H9 (cell line): ENCODE data around the gene ARMS2. TPM values are rescaled to one million over a fixed set of nuclear protein-coding genes. Genes with fewer than 3 reads are reported as not detected.

Experiments
- DNase-seq: peaks from one replicate; pipeline ENCODE4 v3.0.0-alpha.2; 2017
- H2AFZ ChIP-seq: one replicate; pipeline ENCODE4 v1.6.1; 2013; ENCODE audit warnings: mild to moderate bottlenecking, low read length, control low read depth, moderate library complexity
- H2AK5ac ChIP-seq: 2 replicates; pipeline ENCODE4 v1.6.1; 2013; ENCODE audit warnings: low read length, control low read depth, mixed read lengths; ENCODE audit not compliant: insufficient read length
- H2BK120ac ChIP-seq: one replicate; pipeline ENCODE4 v1.6.1; 2013; ENCODE audit warnings: low read depth, mild to moderate bottlenecking, low read length, control low read depth, inconsistent platforms; ENCODE audit not compliant: poor library complexity, severe bottlenecking
- H2BK12ac ChIP-seq: 2 replicates; pipeline ENCODE4 v1.6.1; 2013; ENCODE audit warnings: low read length, control low read depth, mixed read lengths, low read depth; ENCODE audit not compliant: insufficient read length
- H2BK15ac ChIP-seq: 2 replicates; pipeline ENCODE4 v1.6.1; 2013; ENCODE audit warnings: low read depth, low read length, control low read depth
- H2BK20ac ChIP-seq: one replicate; pipeline ENCODE4 v1.6.1; 2013; ENCODE audit warnings: low read depth, mild to moderate bottlenecking, low read length, control low read depth, inconsistent platforms; ENCODE audit not compliant: poor library complexity, severe bottlenecking
- H2BK5ac ChIP-seq: 2 replicates; pipeline ENCODE4 v1.6.1; 2013; ENCODE audit warnings: low read length, control low read depth, mixed read lengths; ENCODE audit not compliant: insufficient read length
- H3K14ac ChIP-seq: 2 replicates; pipeline ENCODE4 v1.6.1; 2013; ENCODE audit warnings: low read length, control low read depth; ENCODE audit not compliant: insufficient read depth
- H3K18ac ChIP-seq: 2 replicates; pipeline ENCODE4 v1.6.1; 2013; ENCODE audit warnings: low read depth, mild to moderate bottlenecking, mixed read lengths, low read length, control low read depth; ENCODE audit not compliant: insufficient read length
- H3K23ac ChIP-seq: 2 replicates; pipeline ENCODE4 v1.6.1; 2013; ENCODE audit warnings: low read length, control low read depth, mixed read lengths, low read depth; ENCODE audit not compliant: insufficient read length
- H3K23me2 ChIP-seq: 2 replicates; pipeline ENCODE4 v1.6.1; 2013; ENCODE audit warnings: low read depth, mild to moderate bottlenecking, mixed read lengths, low read length, control low read depth; ENCODE audit not compliant: insufficient read length, poor library complexity, severe bottlenecking
- H3K27ac ChIP-seq: 2 replicates; pipeline ENCODE4 v1.5.1; 2013; ENCODE audit warnings: low read length, control low read depth, mixed read lengths, low read depth; ENCODE audit not compliant: insufficient read length
- H3K27me3 ChIP-seq: 2 replicates; pipeline ENCODE4 v1.6.1; 2013; ENCODE audit warnings: low read length, control low read depth, inconsistent platforms; ENCODE audit not compliant: insufficient read depth
- H3K4ac ChIP-seq: 2 replicates; pipeline ENCODE4 v1.6.1; 2013; ENCODE audit warnings: low read depth, mild to moderate bottlenecking, control low read depth, inconsistent platforms, low read length, moderate library complexity
- H3K4me1 ChIP-seq: 2 replicates; pipeline ENCODE4 v1.6.1; 2013; ENCODE audit warnings: low read length, control low read depth, inconsistent platforms; ENCODE audit not compliant: insufficient read depth
- H3K4me2 ChIP-seq: 2 replicates; pipeline ENCODE4 v1.6.1; 2013; ENCODE audit warnings: low read length, control low read depth, mixed read lengths; ENCODE audit not compliant: insufficient read length, insufficient read depth
- H3K56ac ChIP-seq: 2 replicates; pipeline ENCODE4 v1.6.1; 2013; ENCODE audit warnings: low read depth, mild to moderate bottlenecking, mixed read lengths, low read length, control low read depth; ENCODE audit not compliant: insufficient read length
- H3K79me1 ChIP-seq: 2 replicates; pipeline ENCODE4 v1.6.1; 2013; ENCODE audit warnings: low read depth, mild to moderate bottlenecking, moderate library complexity, low read length, control low read depth, inconsistent platforms; ENCODE audit not compliant: insufficient read depth, poor library complexity, severe bottlenecking
- H3K79me2 ChIP-seq: 2 replicates; pipeline ENCODE4 v1.6.1; 2013; ENCODE audit warnings: low read length, control low read depth, inconsistent platforms; ENCODE audit not compliant: insufficient read depth
- H3K9ac ChIP-seq: 2 replicates; pipeline ENCODE4 v1.6.1; 2013; ENCODE audit warnings: low read length, control low read depth, mixed read lengths; ENCODE audit not compliant: insufficient read length; ENCODE audit errors: extremely low read depth
- H3K9me3 ChIP-seq: one replicate; pipeline ENCODE4 v1.6.1; 2013; ENCODE audit warnings: low read depth, low read length, inconsistent platforms; ENCODE audit not compliant: control insufficient read depth
- H3T11ph ChIP-seq: one replicate; pipeline ENCODE4 v1.6.1; 2013; ENCODE audit warnings: mild to moderate bottlenecking, low read length, control low read depth, inconsistent platforms
- H4K20me1 ChIP-seq: one replicate; pipeline ENCODE4 v1.6.1; 2013; ENCODE audit not compliant: control insufficient read depth, insufficient read length, insufficient read depth
- H4K5ac ChIP-seq: 2 replicates; pipeline ENCODE4 v1.6.1; 2013; ENCODE audit warnings: low read depth, mild to moderate bottlenecking, mixed read lengths, low read length, control low read depth; ENCODE audit not compliant: insufficient read length
- H4K8ac ChIP-seq: replicated peaks from 2 replicates; pipeline ENCODE4 v1.6.1; 2013; ENCODE audit warnings: low read length, control low read depth, mixed read lengths, low read depth; ENCODE audit not compliant: insufficient read length
- H4K91ac ChIP-seq: 2 replicates; pipeline ENCODE4 v1.6.1; 2013; ENCODE audit warnings: low read depth, mild to moderate bottlenecking, moderate library complexity, mixed read lengths, low read length, control low read depth; ENCODE audit not compliant: insufficient read length
- H3K27ac Mint-ChIP-seq, 3 experiments: 2 replicates in 2 of 3; 3 replicates in 1 of 3; pipeline ENCODE4 v1.8.0; 2020 to 2021; ENCODE audit warnings: mixed read lengths in 3 of 3, mild to moderate bottlenecking in 1 of 3, moderate library complexity in 1 of 3
- H3K27me3 Mint-ChIP-seq: 2 replicates; pipeline ENCODE4 v1.8.0; 2021; ENCODE audit warnings: low read depth, mild to moderate bottlenecking, moderate library complexity, mixed read lengths
- H3K36me3 Mint-ChIP-seq, 3 experiments: 2 replicates in 2 of 3; 3 replicates in 1 of 3; pipeline ENCODE4 v1.8.0; 2020 to 2021; ENCODE audit warnings: low read depth in 3 of 3, mixed read lengths in 3 of 3; ENCODE audit not compliant: insufficient read depth in 1 of 3
- H3K4me1 Mint-ChIP-seq, 2 experiments: 2 replicates each; pipeline ENCODE4 v1.8.0; 2020; ENCODE audit warnings: mixed read lengths in 2 of 2
- H3K4me3 Mint-ChIP-seq, 2 experiments: 2 replicates in 1 of 2; 3 replicates in 1 of 2; pipeline ENCODE4 v1.8.0; 2020 to 2021; ENCODE audit warnings: mild to moderate bottlenecking in 2 of 2, mixed read lengths in 2 of 2, moderate library complexity in 1 of 2
- H3K9me3 Mint-ChIP-seq, 2 experiments: 2 replicates in 1 of 2; 3 replicates in 1 of 2; pipeline ENCODE4 v1.8.0; 2020; ENCODE audit warnings: mild to moderate bottlenecking in 2 of 2, mixed read lengths in 2 of 2, moderate library complexity in 1 of 2
- CTCF ChIP-seq: fragments of 200-600 bp; sonication (generic); conservative IDR thresholded peaks from 3 replicates; pipeline ENCODE4 v1.8.0; 2021; ENCODE audit warnings: antibody characterized with exemption, mild to moderate bottlenecking
- WGBS: extraction: QIAGEN DNeasy Blood & Tissue Kit; methylation state at CpG from one replicate; pipeline ENCODE4 v1.1.7; 2013; ENCODE audit warnings: missing lambda C conversion rate, low lambda C conversion rate, mixed read lengths; ENCODE audit not compliant: insufficient read length; ENCODE audit errors: extremely low coverage; 5-methylcytosine and 5-hydroxymethylcytosine counted together
- total RNA-seq: library from RNA; stranded (reverse); gene quantifications from 2 replicates; pipeline ENCODE4 v1.2.1, GENCODE V29; 2021

ARMS2 gene
- total RNA-seq, 1 experiment from 2014 or later = not detected

GRCh38 chr10:122485670-122486069, 31.2 kb downstream of the ARMS2 start:
- no peak overlapping the region for H3K4me3 Mint-ChIP-seq
- Histone ChIP-seq H4K8ac (no peak overlapping the region), H4K5ac (no peak overlapping the region), H2BK12ac (no peak overlapping the region), H3K4me1 (no peaks in the 10 kb centered on the region), H4K20me1 (no peaks in the 10 kb centered on the region), H3K79me1 (no peaks in the 10 kb centered on the region), H3K23me2 (no peaks in the 10 kb centered on the region), H3K9me3 (peaks cover 8% of the 10 kb centered on the region), H4K91ac (no peak overlapping the region), H2BK5ac (no peak overlapping the region), H3K79me2 (no peaks in the 10 kb centered on the region), H3K18ac (no peak overlapping the region), H3K27ac (no peak overlapping the region), H3K23ac (no peak overlapping the region), H3K4ac (no peak overlapping the region), H3K4me2 (no peak overlapping the region), H2AFZ (no peak overlapping the region), H3K9ac (no peak overlapping the region), H2BK15ac (no peak overlapping the region), H2BK20ac (no peak overlapping the region), H3K27me3 (no peaks in the 10 kb centered on the region), H3K56ac (no peak overlapping the region), H3T11ph (no peak overlapping the region), H3K14ac (no peak overlapping the region), H2AK5ac (no peak overlapping the region), H2BK120ac (no peak overlapping the region)
- WGBS = no CpG with 5 or more reads among the region's 5 CpGs
- peaks cover 3% of the 10 kb centered on the region for H3K27me3 Mint-ChIP-seq
- H3K27ac Mint-ChIP-seq = no peak overlapping the region
- H3K36me3 Mint-ChIP-seq = peaks cover 6 to 10% (median 6%) of the 10 kb centered on the region in 3 experiments; a peak in 6 of 7 replicates
- H3K9me3 Mint-ChIP-seq = peaks cover 10 to 12% of the 10 kb centered on the region in 2 experiments
- DNase-seq = no peak
- no peak for TF ChIP-seq CTCF
- peaks cover 0 to 5% of the 10 kb centered on the region in 2 experiments; a peak in 3 of 4 replicates for H3K4me1 Mint-ChIP-seq
